OCI-LY3 (cell line): ENCODE results near the gene ABCG1.

Experiments
- H2AFZ ChIP-seq: fragments of 200-600, 300-600 bp; shearing (Covaris generic); 2 replicates; pipeline ENCODE4 v1.6.0; 2014; ENCODE audit warnings: antibody characterized with exemption, low read depth, low read length
- H3K27ac ChIP-seq: fragments of 200-600, 300-600 bp; sonication (generic); 2 replicates; pipeline ENCODE4 v1.5.1; 2014; ENCODE audit warnings: mild to moderate bottlenecking, low read length, moderate library complexity, mixed read lengths
- H3K27me3 ChIP-seq: fragments of 200-600, 300-600 bp; sonication (generic); 2 replicates; pipeline ENCODE4 v1.6.1; 2014; ENCODE audit warnings: low read depth, low read length, mixed read lengths
- H3K36me3 ChIP-seq: fragments of 200-600, 300-600 bp; sonication (generic); replicated peaks from 2 replicates; pipeline ENCODE3; 2014; ENCODE audit warnings: low read depth, low read length, mixed read lengths
- H3K4me1 ChIP-seq: fragments of 300-600, 200-600 bp; sonication (generic); 2 replicates; pipeline ENCODE4 v1.6.1; 2014; ENCODE audit warnings: low read length, mixed read lengths
- H3K4me2 ChIP-seq: fragments of 200-600, 300-600 bp; sonication (generic); 2 replicates; pipeline ENCODE4 v1.6.1; 2014; ENCODE audit warnings: low read length, mixed read lengths
- H3K4me3 ChIP-seq: fragments of 300-600, 200-600 bp; sonication (generic); 2 replicates; pipeline ENCODE4 v1.5.1; 2014; ENCODE audit warnings: antibody characterized with exemption, mild to moderate bottlenecking, low read length, moderate library complexity
- H3K79me2 ChIP-seq: fragments of 300-600, 200-600 bp; shearing (Covaris generic); 2 replicates; pipeline ENCODE4 v1.6.1; 2014; ENCODE audit warnings: mild to moderate bottlenecking, low read length, mixed read lengths
- H3K9ac ChIP-seq: fragments of 300-600, 200-600 bp; shearing (Covaris generic); 2 replicates; pipeline ENCODE4 v1.6.0; 2014; ENCODE audit warnings: mild to moderate bottlenecking, low read length, moderate library complexity
- H3K9me3 ChIP-seq: fragments of 200-600, 300-600 bp; shearing (Covaris generic); 2 replicates; pipeline ENCODE4 v1.6.1; 2014; ENCODE audit warnings: low read length, mixed read lengths; ENCODE audit not compliant: insufficient read depth
- H4K20me1 ChIP-seq: fragments of 200-600, 300-600 bp; sonication (generic); 2 replicates; pipeline ENCODE4 v1.6.1; 2016; ENCODE audit warnings: low read length, mixed read lengths; ENCODE audit not compliant: insufficient read depth
- CTCF ChIP-seq: fragments of 200-600, 300-600 bp; sonication (generic); IDR thresholded peaks from 2 replicates; pipeline ENCODE4 v1.5.1; 2014; ENCODE audit warnings: antibody characterized with exemption, low read length, low read depth
- EZH2phosphoT487 ChIP-seq: fragments of 200-600 bp; shearing (Covaris generic); IDR thresholded peaks from 2 replicates; pipeline ENCODE4 v1.6.1; 2018; ENCODE audit warnings: antibody characterized with exemption, mixed run types, low read depth

The ABCG1 gene

GRCh38 chr21:42172596-42173483 lies 46.1 kb upstream of the ABCG1 start:
- H3K4me2 ChIP-seq = no peak overlapping the region
- H3K9me3 ChIP-seq = no peaks in the 10 kb centered on the region
- H2AFZ ChIP-seq = no peak overlapping the region
- H3K4me1 ChIP-seq = no peaks in the 10 kb centered on the region
- no peak overlapping the region for H3K27ac ChIP-seq
- no peaks in the 10 kb centered on the region for H4K20me1 ChIP-seq
- H3K9ac ChIP-seq = no peak overlapping the region
- peaks cover 3% of the 10 kb centered on the region; the same call in 1 of the 2 replicates for H3K27me3 ChIP-seq
- H3K36me3 ChIP-seq = no peaks in the 10 kb centered on the region
- TF ChIP-seq EZH2phosphoT487 = no peak
- no peak for TF ChIP-seq CTCF
- H3K4me3 ChIP-seq = no peak overlapping the region
- H3K79me2 ChIP-seq = no peaks in the 10 kb centered on the region

GRCh38 chr21:42174173-42174572 lies 44.8 kb upstream of the ABCG1 start:
- peak overlapping the region; percentile 35 for H3K4me2 ChIP-seq
- H2AFZ ChIP-seq = no peak overlapping the region
- no peaks in the 10 kb centered on the region for H3K9me3 ChIP-seq
- H3K27ac ChIP-seq = no peak overlapping the region
- no peaks in the 10 kb centered on the region for H4K20me1 ChIP-seq
- peak overlapping the region; percentile 70 for H3K4me3 ChIP-seq
- no peaks in the 10 kb centered on the region for H3K4me1 ChIP-seq
- H3K27me3 ChIP-seq = peaks cover 3% of the 10 kb centered on the region; the same call in 1 of the 2 replicates
- no peaks in the 10 kb centered on the region for H3K36me3 ChIP-seq
- no peak for TF ChIP-seq CTCF
- no peak for TF ChIP-seq EZH2phosphoT487
- no peaks in the 10 kb centered on the region for H3K79me2 ChIP-seq
- no peak overlapping the region for H3K9ac ChIP-seq

GRCh38 chr21:42175110-42175710 lies 43.7 kb upstream of the ABCG1 start:
- H3K4me1 ChIP-seq = no peaks in the 10 kb centered on the region
- no peak overlapping the region for H2AFZ ChIP-seq
- H3K36me3 ChIP-seq = no peaks in the 10 kb centered on the region
- no peaks in the 10 kb centered on the region for H3K79me2 ChIP-seq
- H3K27me3 ChIP-seq = peaks cover 3% of the 10 kb centered on the region; the same call in 1 of the 2 replicates
- no peak overlapping the region for H3K4me3 ChIP-seq
- H3K4me2 ChIP-seq = no peak overlapping the region
- no peak overlapping the region for H3K27ac ChIP-seq
- H3K9me3 ChIP-seq = no peaks in the 10 kb centered on the region
- no peak overlapping the region for H3K9ac ChIP-seq
- no peak for TF ChIP-seq EZH2phosphoT487
- no peaks in the 10 kb centered on the region for H4K20me1 ChIP-seq

- Histone ChIP-seq H3K79me2 (no peaks in the 10 kb centered on the region), H3K27ac (no peak overlapping the region), H3K4me2 (no peak overlapping the region), H3K9me3 (no peaks in the 10 kb centered on the region), H3K27me3 (peaks cover 3% of the 10 kb centered on the region; the same call in 1 of the 2 replicates), H3K4me1 (no peaks in the 10 kb centered on the region), H3K9ac (no peak overlapping the region), H4K20me1 (no peaks in the 10 kb centered on the region), H3K36me3 (no peaks in the 10 kb centered on the region), H2AFZ (no peak overlapping the region), H3K4me3 (no peak overlapping the region)
- no peak for TF ChIP-seq CTCF
- TF ChIP-seq EZH2phosphoT487 = no peak
Observed at GRCh38 chr21:42176859-42177258, 42.1 kb upstream of the ABCG1 start.
